ENCODE results near the gene UBTD2.
"Not testable (repeated sequence)": the region's sequence is repeated elsewhere in the genome, so short reads cannot be mapped to it uniquely, and the experiment has no call there.

The UBTD2 gene

GRCh38 chr5:172219296-172219695, 64.3 kb downstream of the UBTD2 start:
- DNase-seq (ENCODE audit: low read depth) = no peak
- TF ChIP-seq CTCF (conservative IDR thresholded peaks at IDR 0.05; ENCODE audit: low read depth, low read length) = no peak

GRCh38 chr5:172216345-172216744, 67.2 kb downstream of the UBTD2 start:
- DNase-seq (ENCODE audit: low read depth) = peak; percentile 4
- H3K4me3 ChIP-seq (ENCODE audit: low read depth, low read length) = no peak overlapping the region
- TF ChIP-seq CTCF (conservative IDR thresholded peaks at IDR 0.05; ENCODE audit: low read depth, low read length) = no peak

More at GRCh38 chr5:172219296-172219695, 64.3 kb downstream of the UBTD2 start:
- H3K4me3 ChIP-seq (ENCODE audit: low read depth, low read length) = no peak overlapping the region

- DNase-seq (ENCODE audit: low read depth) = no peak
- no peak overlapping the region for H3K4me3 ChIP-seq (ENCODE audit: low read depth, low read length)
- no peak for TF ChIP-seq CTCF (conservative IDR thresholded peaks at IDR 0.05; ENCODE audit: low read depth, low read length)
Observed at GRCh38 chr5:172213126-172213525, 70.4 kb downstream of the UBTD2 start.

- DNase-seq (ENCODE audit: low read depth) = no peak
- TF ChIP-seq CTCF (conservative IDR thresholded peaks at IDR 0.05; ENCODE audit: low read depth, low read length) = no peak
- no peak overlapping the region for H3K4me3 ChIP-seq (ENCODE audit: low read depth, low read length)
Observed at GRCh38 chr5:172211676-172212075, 71.9 kb downstream of the UBTD2 start.

GRCh38 chr5:172209714-172210113, 73.8 kb downstream of the UBTD2 start:
- no peak overlapping the region for H3K4me3 ChIP-seq (ENCODE audit: low read depth, low read length)
- no peak for DNase-seq (ENCODE audit: low read depth)
- no peak for TF ChIP-seq CTCF (conservative IDR thresholded peaks at IDR 0.05; ENCODE audit: low read depth, low read length)

- TF ChIP-seq CTCF (conservative IDR thresholded peaks at IDR 0.05; ENCODE audit: low read depth, low read length) = no peak
- DNase-seq (ENCODE audit: low read depth) = no peak
- no peak overlapping the region for H3K4me3 ChIP-seq (ENCODE audit: low read depth, low read length)
Observed at GRCh38 chr5:172207511-172207910, 76.1 kb downstream of the UBTD2 start.

- not testable (repeated sequence) for H3K4me3 ChIP-seq (ENCODE audit: low read depth, low read length); DNase-seq (ENCODE audit: low read depth)
Observed at GRCh38 chr5:172205984-172206383, 77.6 kb downstream of the UBTD2 start.

GRCh38 chr5:172200476-172200875, 83.1 kb downstream of the UBTD2 start:
- TF ChIP-seq CTCF (conservative IDR thresholded peaks at IDR 0.05; ENCODE audit: low read depth, low read length) = no peak
- H3K4me3 ChIP-seq (ENCODE audit: low read depth, low read length) = no peak overlapping the region
- no peak for DNase-seq (ENCODE audit: low read depth)
